Activated CD4-positive, alpha-beta T cell treated with anti-CD3 and anti-CD28 coated beads, Interleukin-2, amount 50 U/mL, for 16 hours (primary cell): ENCODE measurements around the gene ZNF594.
"Not testable (repeated sequence)": the region's sequence is repeated elsewhere in the genome, so short reads cannot be mapped to it uniquely, and the experiment has no call there.

Source experiments
- DNase-seq: peaks from one replicate; pipeline ENCODE4 v3.0.0-alpha.2; 2020

Gene ZNF594

GRCh38 chr17:5200360-5200759 is 8.7 kb upstream of the ZNF594 start:
- no peak for DNase-seq

DNA sequence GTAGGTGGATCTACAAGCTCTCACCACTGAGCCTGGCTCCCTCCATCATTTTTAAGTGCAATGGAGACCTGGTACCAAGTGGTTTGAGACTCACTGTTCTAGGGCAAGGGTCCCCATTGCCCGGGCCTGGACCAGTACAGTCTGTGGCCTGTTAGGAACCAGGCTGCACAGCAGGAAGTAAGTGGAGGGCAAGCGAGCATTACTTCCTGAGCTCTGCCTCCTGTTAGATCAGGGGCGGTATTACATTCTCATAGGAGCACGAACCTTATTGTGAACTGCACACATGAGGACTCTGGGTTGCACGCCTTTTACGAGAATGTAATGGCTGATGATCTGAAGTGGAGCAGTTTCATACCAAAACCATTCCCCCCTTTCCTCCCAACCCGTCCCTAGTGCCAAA is 6.8 kb upstream of the ZNF594 start:
- no peak for DNase-seq

- DNase-seq: no peak
Observed at GRCh38 chr17:5194346-5194745, 2.7 kb upstream of the ZNF594 start.

- DNase-seq: no peak
Observed at GRCh38 chr17:5184288-5184687, 7.4 kb downstream of the ZNF594 start.

DNA sequence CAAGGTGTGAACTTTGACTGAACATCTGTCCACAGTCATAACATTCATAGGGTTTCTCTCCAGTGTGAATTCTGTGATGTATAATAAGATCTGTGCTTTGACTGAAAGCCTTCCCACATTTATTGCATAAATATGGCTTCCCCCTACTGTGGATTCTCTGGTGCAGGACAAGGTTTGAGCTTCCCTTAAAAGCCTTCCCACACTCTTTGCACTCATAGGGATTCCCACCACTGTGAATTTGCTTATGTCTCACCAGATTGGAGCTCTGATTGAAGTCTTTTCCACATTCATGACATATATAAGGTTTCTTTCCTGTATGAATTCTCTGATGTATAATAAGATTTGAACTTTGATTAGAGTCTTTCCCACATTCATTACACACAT is 8.3 kb downstream of the ZNF594 start:
- DNase-seq: no peak

GRCh38 chr17:5182597-5183409 is 8.9 kb downstream of the ZNF594 start:
- DNase-seq: no peak

- DNase-seq: no peak
Observed at GRCh38 chr17:5181509-5182305, 10.0 kb downstream of the ZNF594 start.

GRCh38 chr17:5179003-5179402 is 12.7 kb downstream of the ZNF594 start:
- DNase-seq: no peak

GRCh38 chr17:5175027-5175426 is 16.6 kb downstream of the ZNF594 start:
- not testable (repeated sequence) for DNase-seq

DNA sequence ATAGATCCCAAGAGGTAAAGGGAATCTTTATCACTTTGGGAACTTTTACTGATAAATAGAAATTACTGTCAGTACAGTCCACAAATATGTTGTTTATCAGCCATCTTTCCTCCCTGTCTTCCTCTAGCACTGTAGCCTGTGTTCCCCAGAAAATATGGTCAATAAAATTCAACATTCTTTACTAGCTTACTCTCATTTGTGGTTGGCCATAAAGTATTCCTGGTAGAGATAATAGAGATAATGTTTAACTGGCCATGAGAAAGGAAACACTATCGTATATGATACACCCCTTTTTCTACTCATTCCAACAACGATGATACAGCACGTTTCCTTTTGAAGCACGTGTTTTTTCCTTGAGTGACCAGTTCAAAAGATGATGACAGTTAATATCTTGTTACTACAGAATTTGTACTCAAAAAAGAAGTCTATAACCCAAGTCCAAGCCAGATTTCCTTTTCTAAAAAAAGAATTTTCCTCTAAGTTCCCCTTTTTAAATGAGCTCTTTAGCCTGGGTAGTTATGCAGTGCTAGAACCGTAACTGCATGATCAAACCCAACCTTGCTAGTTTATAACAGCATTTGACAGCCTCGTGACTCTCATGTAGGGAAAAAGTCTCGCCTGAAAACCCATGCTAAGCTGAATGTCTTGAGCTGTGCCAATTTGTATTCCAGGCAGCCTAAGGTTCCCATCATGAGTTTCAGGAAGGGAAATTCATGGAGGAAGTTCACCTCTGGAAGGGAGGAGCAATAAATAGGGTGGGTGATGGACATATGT is 25.7 kb downstream of the ZNF594 start:
- not testable (repeated sequence) for DNase-seq

GRCh38 chr17:5164436-5164835 is 27.2 kb downstream of the ZNF594 start:
- DNase-seq: no peak

DNA sequence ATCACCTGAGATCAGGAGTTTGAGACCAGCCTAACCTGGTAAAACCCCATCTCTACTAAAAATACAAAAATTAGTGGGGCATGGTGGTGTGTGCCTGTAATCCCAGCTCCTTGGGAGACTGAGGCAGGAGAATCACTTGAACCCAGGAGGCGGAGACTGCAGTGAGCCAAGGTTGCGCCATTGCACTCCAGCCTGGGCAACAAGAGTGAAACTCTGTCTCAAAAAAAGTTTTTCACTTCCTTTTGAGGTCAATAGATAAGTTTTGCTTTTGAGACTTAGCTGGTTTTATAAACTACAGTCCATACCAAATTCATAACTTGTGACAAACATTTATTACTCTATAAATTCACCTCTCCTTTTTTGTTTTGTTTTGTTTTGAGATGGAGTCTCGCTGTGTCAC is 29.9 kb downstream of the ZNF594 start:
- DNase-seq: not testable (repeated sequence)

DNA sequence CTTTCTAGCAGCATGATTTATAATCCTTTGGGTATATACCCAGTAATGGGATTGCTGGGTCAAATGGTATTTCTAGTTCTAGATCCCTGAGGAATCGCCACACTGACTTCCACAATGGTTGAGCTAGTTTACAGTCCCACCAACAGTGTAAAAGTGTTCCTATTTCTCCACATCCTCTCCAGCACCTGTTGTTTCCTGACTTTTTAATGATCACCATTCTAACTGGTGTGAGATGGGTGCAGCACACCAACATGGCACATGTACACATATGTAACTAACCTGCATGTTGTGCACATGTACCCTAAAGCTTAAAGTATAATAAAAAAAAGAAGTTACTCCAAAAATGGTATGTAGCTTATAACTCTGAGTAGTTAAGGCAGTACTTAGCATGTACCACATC is 31.0 kb downstream of the ZNF594 start:
- not testable (repeated sequence) for DNase-seq

DNA sequence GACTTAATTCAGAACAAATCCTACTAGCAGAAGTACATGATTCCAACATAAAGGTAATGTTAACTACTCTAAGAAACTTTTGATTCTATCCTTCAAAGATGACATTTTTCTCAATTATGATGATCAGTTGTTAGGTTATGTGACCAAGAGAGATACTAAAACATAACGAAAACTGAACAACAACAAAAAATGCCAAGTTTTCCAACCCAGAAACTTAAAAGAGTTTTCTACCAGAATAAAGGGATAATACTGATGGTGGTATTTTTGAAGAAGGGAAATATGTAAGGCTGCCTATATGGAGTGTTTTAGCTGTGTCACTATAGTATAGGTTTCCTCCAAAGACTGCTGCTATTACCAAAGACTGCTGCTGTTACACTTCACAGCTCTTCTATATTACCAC is 45.5 kb downstream of the ZNF594 start:
- DNase-seq: not testable (repeated sequence)

GRCh38 chr17:5142877-5143276 is 48.8 kb downstream of the ZNF594 start:
- not testable (repeated sequence) for DNase-seq

GRCh38 chr17:5139458-5139732 is 52.3 kb downstream of the ZNF594 start:
- no peak for DNase-seq

DNA sequence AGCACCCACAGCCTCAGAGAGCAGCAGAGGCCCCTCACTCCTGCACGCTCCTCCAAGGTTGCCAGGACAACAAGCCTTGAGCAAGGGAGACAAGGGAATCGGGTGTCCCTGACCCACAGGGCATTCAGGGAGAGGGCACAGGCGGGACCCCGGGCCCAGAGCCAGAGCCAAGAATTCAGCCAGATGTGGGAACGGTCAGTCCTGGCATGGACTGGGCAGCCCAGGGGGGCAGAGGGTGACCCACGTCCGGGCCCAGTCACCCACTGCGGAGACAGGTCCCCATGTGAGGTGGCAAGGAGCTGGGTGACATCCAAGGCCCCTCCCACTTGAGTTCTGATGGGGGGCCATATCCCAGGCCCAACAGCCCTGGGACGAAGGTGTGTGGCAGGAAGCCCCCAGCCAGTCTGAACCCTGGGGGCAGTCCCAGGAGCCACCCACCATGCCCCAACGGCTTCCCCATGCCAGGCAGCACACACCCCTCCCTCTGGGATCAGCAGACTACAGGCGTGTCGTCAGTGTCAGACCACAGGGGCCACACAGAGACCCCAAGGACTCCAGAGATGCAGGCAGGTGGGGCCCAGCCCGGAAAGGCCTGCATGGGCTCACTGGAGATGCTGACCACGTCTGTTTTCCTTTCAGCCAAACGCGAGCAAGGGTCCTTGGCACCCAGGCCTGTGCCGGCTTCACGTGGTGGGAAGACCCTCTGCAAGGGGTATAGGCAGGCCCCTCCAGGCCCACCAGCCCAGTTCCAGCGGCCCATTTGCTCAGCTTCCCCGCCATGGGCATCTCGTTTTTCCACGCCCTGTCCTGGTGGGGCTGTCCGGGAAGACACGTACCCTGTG is 52.8 kb downstream of the ZNF594 start:
- DNase-seq: no peak

GRCh38 chr17:5138198-5138544 is 53.5 kb downstream of the ZNF594 start:
- DNase-seq: not testable (repeated sequence)

- not testable (repeated sequence) for DNase-seq
Observed at GRCh38 chr17:5137511-5138197, 54.0 kb downstream of the ZNF594 start.

- DNase-seq: not testable (repeated sequence)
Observed at GRCh38 chr17:5136580-5137412, 54.9 kb downstream of the ZNF594 start.
